Choroid plexus epithelial cell (primary cell): ENCODE data around the gene KISS1.

Source experiments
- DNase-seq: peaks from one replicate; pipeline ENCODE4 v3.0.0-alpha.2; 2010; ENCODE audit warnings: low read depth
- H3K4me3 ChIP-seq: 2 replicates; pipeline ENCODE4 v1.5.1; 2011; ENCODE audit warnings: low read depth, mild to moderate bottlenecking, control low read depth, low read length, moderate library complexity
- TF ChIP-seq, protein P1 (sequence below): conservative IDR thresholded peaks from 2 replicates; pipeline ENCODE4 v1.5.1; 2011; ENCODE audit warnings: low read depth, mild to moderate bottlenecking, control low read depth, inconsistent platforms, low read length, moderate library complexity

KISS1 gene

DNA sequence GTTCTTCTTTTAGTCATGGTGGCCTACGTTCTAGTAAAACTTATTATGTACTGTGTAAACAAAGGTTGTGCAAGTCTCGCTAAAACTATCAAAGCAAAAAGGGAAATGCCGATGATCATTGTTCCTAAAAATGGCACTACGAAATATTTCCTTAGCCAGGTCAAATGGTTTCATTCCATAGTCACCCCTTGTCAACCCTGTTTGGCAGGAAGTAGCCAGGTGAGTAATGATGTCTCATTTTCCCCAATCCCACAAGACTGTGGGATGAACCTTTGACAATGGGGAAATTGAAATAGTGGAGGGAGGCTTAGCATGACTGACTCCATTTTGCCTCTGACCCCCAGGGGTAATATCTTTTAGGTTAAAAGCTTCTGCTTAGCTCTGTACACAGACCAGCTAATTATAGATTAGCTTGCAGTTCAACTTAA, 24.5 kb downstream of the KISS1 start:
- TF ChIP-seq, protein P1, sequence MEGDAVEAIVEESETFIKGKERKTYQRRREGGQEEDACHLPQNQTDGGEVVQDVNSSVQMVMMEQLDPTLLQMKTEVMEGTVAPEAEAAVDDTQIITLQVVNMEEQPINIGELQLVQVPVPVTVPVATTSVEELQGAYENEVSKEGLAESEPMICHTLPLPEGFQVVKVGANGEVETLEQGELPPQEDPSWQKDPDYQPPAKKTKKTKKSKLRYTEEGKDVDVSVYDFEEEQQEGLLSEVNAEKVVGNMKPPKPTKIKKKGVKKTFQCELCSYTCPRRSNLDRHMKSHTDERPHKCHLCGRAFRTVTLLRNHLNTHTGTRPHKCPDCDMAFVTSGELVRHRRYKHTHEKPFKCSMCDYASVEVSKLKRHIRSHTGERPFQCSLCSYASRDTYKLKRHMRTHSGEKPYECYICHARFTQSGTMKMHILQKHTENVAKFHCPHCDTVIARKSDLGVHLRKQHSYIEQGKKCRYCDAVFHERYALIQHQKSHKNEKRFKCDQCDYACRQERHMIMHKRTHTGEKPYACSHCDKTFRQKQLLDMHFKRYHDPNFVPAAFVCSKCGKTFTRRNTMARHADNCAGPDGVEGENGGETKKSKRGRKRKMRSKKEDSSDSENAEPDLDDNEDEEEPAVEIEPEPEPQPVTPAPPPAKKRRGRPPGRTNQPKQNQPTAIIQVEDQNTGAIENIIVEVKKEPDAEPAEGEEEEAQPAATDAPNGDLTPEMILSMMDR: no peak
- DNase-seq: peak; percentile 34
- no peak overlapping the region for H3K4me3 ChIP-seq

DNA sequence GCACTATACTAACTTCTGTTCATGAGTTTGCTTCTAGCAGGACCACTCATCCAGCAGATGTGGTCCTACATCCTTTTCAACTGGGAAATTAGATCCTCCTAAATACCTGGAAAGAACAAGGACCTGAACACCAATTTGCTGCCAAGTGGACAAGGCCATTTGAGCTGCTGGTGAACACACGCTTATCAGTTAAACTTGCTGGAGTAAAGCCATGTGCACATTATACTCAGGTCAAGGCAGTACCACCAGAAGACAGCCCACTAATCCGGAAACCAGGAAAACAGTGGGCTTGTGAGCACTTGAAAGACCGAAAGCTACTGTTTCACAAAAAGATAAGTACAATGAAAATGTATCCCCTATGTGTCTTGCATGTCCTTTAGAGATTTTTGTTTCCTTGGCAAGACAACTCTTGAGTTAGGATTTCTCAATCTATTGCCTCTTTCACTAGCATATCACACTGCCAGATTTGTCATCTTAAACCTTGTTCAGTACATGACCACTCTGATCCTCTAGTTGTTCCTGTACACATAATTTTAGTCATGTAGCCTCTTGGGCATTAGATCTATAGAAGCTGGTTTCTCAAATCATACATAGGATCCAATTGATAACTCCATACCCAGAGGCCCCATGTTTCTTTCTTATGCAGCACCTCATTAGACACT, 25.7 kb downstream of the KISS1 start:
- H3K4me3 ChIP-seq: no peak overlapping the region
- no peak for DNase-seq
- TF ChIP-seq, protein P1: no peak

DNA sequence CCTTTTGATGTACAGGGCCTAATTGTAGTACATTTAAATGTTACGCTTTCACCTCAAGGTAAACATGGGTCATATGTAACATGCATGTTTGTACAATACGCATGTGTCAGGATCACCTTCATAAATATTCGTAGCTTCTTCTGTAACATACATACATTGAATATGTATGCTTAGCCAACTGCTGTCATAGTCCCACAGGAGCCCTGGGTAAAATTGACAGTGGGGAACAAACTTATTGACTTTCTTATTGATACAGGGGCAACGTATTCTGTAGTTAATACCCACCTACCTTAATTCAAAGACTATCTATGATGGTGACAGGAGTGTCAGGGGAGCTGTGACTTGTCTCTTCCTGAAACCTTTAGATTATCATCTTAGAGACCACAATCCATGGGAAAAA, 26.4 kb downstream of the KISS1 start:
- H3K4me3 ChIP-seq: no peak overlapping the region
- DNase-seq: no peak
- TF ChIP-seq, protein P1: no peak

DNA sequence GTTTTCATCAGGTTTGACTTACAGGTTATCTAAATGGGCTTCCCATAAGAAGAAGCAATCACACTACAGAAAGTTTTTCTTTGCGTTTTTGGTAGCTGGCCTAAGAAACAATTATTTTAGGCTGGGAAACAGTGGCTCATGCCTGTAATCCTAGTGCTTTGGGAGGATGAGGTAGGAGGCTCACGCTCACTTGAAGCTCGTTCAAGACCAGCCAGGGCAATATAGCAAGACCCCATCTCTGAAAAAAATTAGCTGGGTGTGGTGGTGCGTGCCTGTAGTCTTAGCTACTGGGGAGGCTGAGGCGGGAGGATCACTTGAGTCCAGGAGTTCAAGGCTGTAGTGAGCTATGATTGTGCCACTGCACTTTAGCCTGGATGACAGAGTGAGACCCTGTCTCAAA, 28.6 kb downstream of the KISS1 start:
- H3K4me3 ChIP-seq: no peak overlapping the region
- DNase-seq: no peak
- TF ChIP-seq, protein P1: no peak

DNA sequence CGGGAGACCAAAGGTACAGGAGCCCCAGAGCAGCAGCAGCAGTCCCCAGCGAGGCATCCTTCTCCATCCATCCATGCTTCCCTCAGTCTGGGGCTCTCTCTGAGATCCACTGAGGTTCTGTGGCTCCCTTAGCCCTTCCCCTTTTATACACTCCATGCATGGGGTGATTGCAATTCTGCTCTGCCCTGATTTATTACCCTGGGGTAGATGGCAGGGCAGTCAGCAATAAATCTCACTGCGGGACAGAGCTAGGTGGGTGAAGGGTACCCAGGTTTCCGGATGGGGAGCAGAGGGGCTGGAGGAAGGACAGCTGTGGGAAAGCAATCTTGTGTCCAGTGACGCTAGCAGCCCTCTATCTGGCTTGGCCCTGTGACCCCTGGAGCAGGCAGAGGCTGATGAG, 30.1 kb downstream of the KISS1 start, which contains the start of gene REN:
Gene REN (minus strand): TSS at position 119 of the 400 bp plus-strand sequence. CDS start 44 bp downstream, at position 75.
- no peak for DNase-seq
- TF ChIP-seq, protein P1: no peak
- no peak within 1 kb of the TSS for H3K4me3 ChIP-seq

DNA sequence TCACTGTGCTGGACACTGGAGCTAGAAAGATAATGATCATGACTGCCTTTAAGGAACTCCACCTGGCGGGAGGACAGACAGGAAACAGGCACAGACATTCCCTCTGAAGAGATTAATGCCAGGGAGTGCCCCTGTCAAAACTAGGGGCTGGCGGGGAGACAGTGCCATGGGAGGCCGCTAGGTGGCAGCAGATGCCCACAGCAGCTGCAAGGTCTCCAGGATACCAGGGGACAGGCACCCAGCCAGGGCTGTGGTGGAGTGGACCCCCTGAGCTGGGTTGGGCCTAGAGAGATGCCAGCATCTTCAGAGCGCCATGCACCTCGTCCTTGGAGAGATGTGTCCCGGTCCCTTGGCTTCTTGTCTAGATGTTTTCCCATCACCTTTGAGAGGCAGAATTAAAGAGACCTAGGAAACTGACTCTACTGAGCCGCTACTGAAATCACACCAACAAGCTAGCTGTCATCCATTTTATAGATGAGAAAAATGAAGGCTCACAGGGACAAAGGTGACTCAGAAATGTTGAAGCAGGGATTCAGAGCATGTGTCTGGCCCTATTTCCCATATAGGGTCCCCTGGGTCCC, 33.7 kb downstream of the KISS1 start:
- DNase-seq: peak; percentile 71
- TF ChIP-seq, protein P1: peak; percentile 99
- H3K4me3 ChIP-seq: no peak overlapping the region
